Ishikawa (cell line): ENCODE measurements around the gene PARD6B.

Experiments
- FOXM1 ChIP-seq: IDR thresholded peaks from 2 replicates; pipeline ENCODE4 v1.6.1; 2012; ENCODE audit warnings: low read depth, borderline replicate concordance
- RAD21 ChIP-seq: IDR thresholded peaks from 2 replicates; pipeline ENCODE4 v1.6.1; 2012; ENCODE audit warnings: low read depth
- TAF1 ChIP-seq: IDR thresholded peaks from 2 replicates; pipeline ENCODE4 v1.6.1; 2012; ENCODE audit warnings: low read depth, mild to moderate bottlenecking
- YY1 ChIP-seq: IDR thresholded peaks from 2 replicates; pipeline ENCODE4 v1.6.1; 2012; ENCODE audit warnings: low read depth
- ZBTB7A ChIP-seq: IDR thresholded peaks from 2 replicates; pipeline ENCODE4 v1.6.1; 2012; ENCODE audit warnings: low read depth
- TF ChIP-seq, protein P1 (sequence below): IDR thresholded peaks from 2 replicates; pipeline ENCODE4 v1.6.1; 2012

DNA sequence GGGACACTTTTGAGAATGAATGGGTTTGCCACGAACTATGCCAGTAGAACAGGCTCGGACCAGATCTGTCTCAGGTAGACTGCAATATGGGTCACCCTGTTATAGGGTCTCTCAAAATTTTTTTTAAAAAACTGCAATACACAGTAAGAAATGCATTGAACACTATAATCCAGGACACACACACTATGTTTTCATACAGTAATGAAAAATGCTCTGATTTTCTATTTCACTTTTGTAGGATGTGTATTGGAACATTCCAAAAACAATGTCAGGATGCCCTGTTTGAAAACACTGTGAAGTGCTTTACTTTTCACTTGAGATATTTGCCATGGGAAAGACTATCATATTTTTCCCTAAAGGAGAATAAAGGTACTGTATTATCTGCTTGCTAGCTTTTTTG is 25.1 kb downstream of the PARD6B start:
- TF ChIP-seq FOXM1 (no peak), RAD21 (no peak), TAF1 (no peak), YY1 (no peak), ZBTB7A (no peak)
- TF ChIP-seq, protein P1, sequence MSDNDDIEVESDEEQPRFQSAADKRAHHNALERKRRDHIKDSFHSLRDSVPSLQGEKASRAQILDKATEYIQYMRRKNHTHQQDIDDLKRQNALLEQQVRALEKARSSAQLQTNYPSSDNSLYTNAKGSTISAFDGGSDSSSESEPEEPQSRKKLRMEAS: no peak
